AG04450 (cell line): ENCODE data around the gene IFI27. TPM values are rescaled to one million over a fixed set of nuclear protein-coding genes. Genes with fewer than 3 reads are reported as not detected.
"Not testable (repeated sequence)": the region's sequence is repeated elsewhere in the genome, so short reads cannot be mapped to it uniquely, and the experiment has no call there.

Source experiments
- CTCF ChIA-PET: fragments of 300-600, 350-600 bp; formaldehyde crosslinking; extraction: SDS; loops from one replicate; lab custom pipeline; 2022; ENCODE audit warnings: antibody characterized with exemption, inconsistent platforms; lab: Charles Lee
- POLR2A ChIA-PET: fragments of 350-600 bp; formaldehyde crosslinking; extraction: SDS; loops from one replicate; lab custom pipeline; 2021; ENCODE audit warnings: antibody characterized with exemption, inconsistent platforms; lab: Yijun Ruan, JAX
- DNase-seq: peaks from one replicate; pipeline ENCODE4 v3.0.0-alpha.2; 2011; ENCODE audit warnings: low read depth, low spot score
- H3K27ac ChIP-seq: one replicate; pipeline ENCODE4 v1.5.1; 2012; ENCODE audit warnings: low read depth, low read length, control low read depth
- H3K27me3 ChIP-seq: one replicate; pipeline ENCODE4 v1.6.0; 2012; ENCODE audit warnings: low read length; ENCODE audit not compliant: control insufficient read depth, insufficient read depth
- H3K4me3 ChIP-seq: 2 replicates; pipeline ENCODE4 v1.5.1; 2011; ENCODE audit warnings: mild to moderate bottlenecking, low read depth, low read length, control low read depth
- H3K9me3 ChIP-seq: 2 replicates; pipeline ENCODE4 v1.5.1; 2012; ENCODE audit warnings: low read length; ENCODE audit not compliant: control insufficient read depth, insufficient read depth
- CTCF ChIP-seq: IDR thresholded peaks from 2 replicates; pipeline ENCODE4 v1.5.1; 2011; ENCODE audit warnings: low read depth, low read length, control low read depth, inconsistent platforms
- polyA minus RNA-seq: library from RNA; depleted of rRNA, polyadenylated mRNA; stranded (reverse); fragments of >200 nt; gene quantifications from 2 replicates; pipeline ENCODE4 v1.2.3, GENCODE V29; 2011; rRNA and poly(A)+ RNA removed
- polyA plus RNA-seq: library from polyadenylated mRNA; depleted of rRNA; stranded (reverse); fragments of >200 nt; gene quantifications from 2 replicates; pipeline ENCODE4 v1.2.3, GENCODE V29; 2011; rRNA removed

IFI27 gene
- 0.94 and 1.4 TPM in 2 replicates for polyA plus RNA-seq
- polyA minus RNA-seq: 0.46 TPM in 1 of 2 replicates, not detected in the other

DNA sequence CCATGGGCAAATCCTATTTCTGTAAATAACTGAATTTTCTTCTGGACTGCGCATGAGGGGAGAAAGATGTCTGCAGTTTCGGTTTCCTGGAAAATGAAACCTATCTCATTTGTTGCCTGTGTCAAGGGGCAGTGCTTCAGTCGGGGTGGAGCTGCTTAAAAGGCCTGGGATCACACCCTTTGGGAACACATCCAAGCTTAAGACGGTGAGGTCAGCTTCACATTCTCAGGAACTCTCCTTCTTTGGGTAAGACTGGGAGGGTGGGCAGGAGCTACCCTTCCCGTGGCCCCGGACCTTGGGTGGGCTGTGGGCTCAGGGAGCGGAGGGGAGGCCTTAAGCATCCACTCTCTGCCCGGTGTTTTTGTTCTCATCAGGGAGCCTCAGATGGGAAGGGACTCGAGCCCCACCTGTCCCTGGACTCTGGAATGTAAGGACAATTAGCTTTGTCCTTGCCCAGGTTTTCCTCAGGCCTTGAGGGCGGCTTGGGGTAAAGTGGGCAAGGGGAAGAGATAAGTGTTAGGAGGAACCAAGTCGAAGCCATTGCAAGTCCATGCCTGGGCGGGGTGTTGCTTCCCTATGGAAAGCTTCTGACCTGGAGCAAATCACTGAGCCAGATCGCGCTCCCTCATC is at the start of gene IFI27:
Gene IFI27 (plus strand): TSS at position 185 of the 630 bp plus-strand sequence.
- DNase-seq: no peak
- ChIA-PET CTCF (interaction anchor here (0.6 to 3.7 kb wide), 4 partner anchors 22 to 505 kb away, joined by 3 to 16 read pairs (median 4); no protein-coding TSS in a partner anchor), POLR2A (no interaction called here)
- Histone ChIP-seq H3K9me3 (peaks cover 4% of the 10 kb centered on the region; the same call in 1 of the 2 replicates), H3K27me3 (peaks cover 2% of the 10 kb centered on the region), H3K27ac (no peak within 1 kb of the TSS), H3K4me3 (no peak within 1 kb of the TSS)
- TF ChIP-seq CTCF: no peak

DNA sequence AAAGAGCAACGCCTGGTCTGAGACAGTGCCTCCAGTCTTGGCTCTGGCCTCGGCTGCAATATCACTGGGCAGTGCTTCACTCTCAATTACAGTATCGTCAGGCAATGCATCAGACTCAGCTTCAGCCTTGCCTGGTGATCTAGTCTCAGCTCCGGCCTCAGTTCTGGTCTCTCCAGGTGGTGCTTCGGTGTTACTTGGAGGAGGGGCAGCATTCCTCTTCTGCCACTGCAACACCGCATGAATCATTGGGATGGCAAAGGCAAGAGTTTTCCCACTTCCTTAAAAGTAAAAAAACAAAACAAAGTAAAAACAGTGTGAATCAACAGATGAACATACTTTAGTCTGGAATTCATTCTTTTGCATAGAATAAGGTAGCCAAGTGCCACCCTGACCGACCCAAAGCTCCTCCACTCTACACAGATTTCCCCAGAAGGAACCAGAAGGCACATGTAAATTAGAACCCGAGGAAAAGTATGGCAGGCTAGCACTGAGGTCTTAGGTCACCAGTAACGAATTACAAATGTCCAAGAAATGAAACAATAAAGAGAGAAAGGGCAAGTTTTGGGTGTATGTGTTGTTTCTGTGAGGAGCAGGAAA is 48.1 kb upstream of the IFI27 start:
- H3K4me3 ChIP-seq: no peak overlapping the region
- no peak for TF ChIP-seq CTCF
- ChIA-PET POLR2A (no interaction called here), CTCF (interaction anchor here (1.3 to 1.6 kb wide), 3 partner anchors 26 to 74 kb away, joined by 7 to 8 read pairs (median 8); no protein-coding TSS in a partner anchor)
- no peak for DNase-seq
- H3K27me3 ChIP-seq: no peaks in the 10 kb centered on the region
- H3K9me3 ChIP-seq: no peaks in the 10 kb centered on the region
- peak overlapping the region; percentile 25 for H3K27ac ChIP-seq

DNA sequence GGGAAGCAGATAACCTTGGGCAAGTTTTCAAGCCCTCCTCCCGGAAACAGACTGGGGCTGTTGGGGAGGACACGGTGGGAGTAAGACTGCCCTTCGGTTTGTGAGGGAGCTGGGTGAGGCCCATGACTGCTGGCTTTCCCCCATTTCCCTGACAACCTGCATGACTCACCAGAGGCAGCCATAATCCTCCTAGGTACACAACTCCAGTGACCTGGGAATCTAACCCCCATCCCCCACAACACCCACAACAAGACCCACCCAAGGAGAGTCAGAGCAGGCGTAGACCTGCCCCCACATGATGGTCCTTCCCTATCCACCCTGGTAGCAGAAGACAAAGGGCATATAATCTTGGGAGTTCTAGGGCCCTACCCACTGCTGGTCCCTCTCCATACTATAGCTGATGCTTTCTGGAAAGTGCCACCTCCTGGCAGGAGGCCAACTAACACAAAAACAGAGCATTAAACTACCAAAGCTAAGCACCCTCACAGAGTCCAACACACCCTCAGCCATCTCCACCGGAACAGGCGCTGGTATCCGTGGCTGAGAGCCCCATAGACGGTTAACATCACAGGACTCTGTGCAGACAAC is 44.4 kb upstream of the IFI27 start:
- no peaks in the 10 kb centered on the region for H3K9me3 ChIP-seq
- no peak overlapping the region for H3K27ac ChIP-seq
- ChIA-PET POLR2A (no interaction called here), CTCF (interaction anchor here (0.9 to 1.3 kb wide), 3 partner anchors 15 to 70 kb away, joined by 3 to 4 read pairs (median 4); no protein-coding TSS in a partner anchor)
- TF ChIP-seq CTCF: no peak
- no peak for DNase-seq
- no peak overlapping the region for H3K4me3 ChIP-seq
- H3K27me3 ChIP-seq: no peaks in the 10 kb centered on the region

DNA sequence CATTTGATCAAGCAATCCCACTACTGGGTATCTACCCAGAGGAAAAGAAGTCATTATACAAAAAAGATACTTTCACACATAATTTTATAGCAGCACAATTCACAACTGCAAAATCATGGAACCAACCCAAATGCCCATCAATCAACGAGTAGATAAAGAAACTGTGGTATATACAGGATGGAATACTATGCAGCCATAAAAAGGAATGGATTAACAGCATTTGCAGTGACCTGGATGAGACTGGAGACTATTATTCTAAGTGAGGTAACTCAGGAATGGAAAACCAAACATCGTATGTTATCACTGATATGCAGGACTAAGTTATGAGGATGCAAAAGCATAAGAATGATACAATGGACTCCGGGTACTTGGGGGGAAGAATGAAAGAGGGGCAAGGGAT is 38.5 kb upstream of the IFI27 start:
- CTCF ChIA-PET, DNase-seq, H3K4me3 ChIP-seq, H3K27me3 ChIP-seq, POLR2A ChIA-PET, H3K27ac ChIP-seq: not testable (repeated sequence)
- peaks cover 14% of the 10 kb centered on the region for H3K9me3 ChIP-seq

GRCh38 chr14:94074534-94074933 is 36.0 kb upstream of the IFI27 start:
- no peak for DNase-seq
- peaks cover 14% of the 10 kb centered on the region for H3K9me3 ChIP-seq
- POLR2A ChIA-PET: no interaction called here
- CTCF ChIA-PET: interaction anchor here (2.1 kb wide), 1 partner anchor 58 kb away, joined by 12 read pairs; no protein-coding TSS in a partner anchor
- no peaks in the 10 kb centered on the region for H3K27me3 ChIP-seq
- H3K27ac ChIP-seq: no peak overlapping the region
- TF ChIP-seq CTCF: no peak
- H3K4me3 ChIP-seq: no peak overlapping the region
